Lower lobe of right lung (tissue), 2 donors: Measurements from ENCODE around the gene ARID1B. TPM values are rescaled to one million over a fixed set of nuclear protein-coding genes. Genes with fewer than 3 reads are reported as not detected.

Source experiments
- ATAC-seq, 2 donors: fragments of 200-7000 bp; cut with Tn5 transposase; one replicate each; pipeline ENCODE4 v1.9.1; 2020 to 2022; ENCODE audit warnings: mild to moderate bottlenecking in 2 of 2, moderate library complexity in 2 of 2
- DNase-seq: peaks from one replicate; pipeline ENCODE4 v3.0.0-alpha.2; 2020
- H3K27ac ChIP-seq: fragments of 200-600 bp; one replicate; pipeline ENCODE4 v1.8.0; 2022
- H3K27me3 ChIP-seq: fragments of 200-600 bp; one replicate; pipeline ENCODE4 v1.8.0; 2022; ENCODE audit warnings: low read depth
- H3K36me3 ChIP-seq: fragments of 200-600 bp; one replicate; pipeline ENCODE4 v1.8.0; 2022; ENCODE audit warnings: mild to moderate bottlenecking
- H3K4me1 ChIP-seq: fragments of 200-600 bp; one replicate; pipeline ENCODE4 v1.8.0; 2022
- H3K4me3 ChIP-seq: fragments of 200-600 bp; one replicate; pipeline ENCODE4 v1.8.0; 2022; ENCODE audit warnings: mild to moderate bottlenecking
- H3K9me3 ChIP-seq: fragments of 200-600 bp; one replicate; pipeline ENCODE4 v1.8.0; 2022
- intact Hi-C: fragments of 100-400 bp; cut with DNase I; formaldehyde crosslinking; loops from one replicate; pipeline ENCODE4 v1.11.0; 2022
- total RNA-seq: library from RNA; stranded (reverse); fragmentation: NEBNext Ultra II Directional; extraction: Animal tissue kit (Norgen Biotek cat#: 25700); gene quantifications from one replicate; pipeline ENCODE4 v1.2.1, GENCODE V29; 2021
- TF ChIP-seq, protein P1 (sequence below): fragments of 200-600 bp; IDR thresholded peaks from one replicate; pipeline ENCODE4 v1.8.0; 2022; ENCODE audit warnings: antibody characterized with exemption, mild to moderate bottlenecking
- donor health status: DM: no; HTN: yes; CAD: no; lungs with severe emphysema.

ARID1B gene
- total RNA-seq, 1 donor from 2014 or later, result 95.5 TPM

DNA sequence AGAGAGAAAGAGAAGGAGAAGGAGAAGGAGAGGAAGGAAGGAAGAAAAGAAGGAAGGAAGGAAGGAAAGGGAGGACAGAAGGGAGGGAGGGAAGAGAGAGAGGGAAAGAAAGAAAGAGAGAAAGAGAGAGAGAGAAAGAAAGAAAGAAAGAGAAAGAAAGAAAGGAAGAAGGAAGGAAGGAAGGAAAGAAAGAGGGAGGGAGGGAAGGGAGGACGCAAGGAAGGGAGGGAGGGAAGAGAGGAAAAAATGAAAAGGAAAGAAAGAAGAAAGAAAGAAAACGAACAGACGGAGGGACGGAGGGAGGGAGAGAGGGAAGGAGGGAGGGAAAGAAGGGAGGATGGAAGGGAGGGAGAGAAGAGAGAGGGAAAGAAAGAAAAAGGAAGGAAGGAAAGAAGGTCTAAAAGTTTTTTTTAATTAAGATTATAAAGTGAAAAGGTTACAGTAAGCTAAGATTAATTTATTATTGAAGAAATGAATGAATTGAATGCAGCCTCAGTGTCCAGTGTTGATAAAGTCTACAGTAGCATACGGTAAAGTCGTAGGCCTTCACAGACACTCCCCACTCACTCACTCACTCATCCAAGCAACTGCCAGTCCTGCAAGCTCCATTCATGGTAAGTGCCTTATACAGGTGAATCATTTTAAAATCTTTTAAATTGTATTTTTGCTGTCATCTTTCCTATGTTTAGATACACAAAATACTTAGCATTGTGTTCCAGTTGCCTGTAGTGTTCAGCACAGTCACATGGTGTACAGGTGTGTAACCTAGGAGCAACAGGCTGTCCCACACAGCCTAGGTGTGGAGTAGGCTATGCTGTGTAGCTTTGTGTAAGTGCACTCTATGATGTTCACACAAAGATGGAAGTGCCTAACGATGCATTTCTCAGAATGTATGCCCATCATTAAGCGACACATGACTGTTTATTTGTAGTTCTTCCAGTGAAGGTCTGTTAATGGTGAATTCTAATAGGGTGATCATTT, 20.3 kb upstream of the ARID1B start:
- TF ChIP-seq, protein P1, sequence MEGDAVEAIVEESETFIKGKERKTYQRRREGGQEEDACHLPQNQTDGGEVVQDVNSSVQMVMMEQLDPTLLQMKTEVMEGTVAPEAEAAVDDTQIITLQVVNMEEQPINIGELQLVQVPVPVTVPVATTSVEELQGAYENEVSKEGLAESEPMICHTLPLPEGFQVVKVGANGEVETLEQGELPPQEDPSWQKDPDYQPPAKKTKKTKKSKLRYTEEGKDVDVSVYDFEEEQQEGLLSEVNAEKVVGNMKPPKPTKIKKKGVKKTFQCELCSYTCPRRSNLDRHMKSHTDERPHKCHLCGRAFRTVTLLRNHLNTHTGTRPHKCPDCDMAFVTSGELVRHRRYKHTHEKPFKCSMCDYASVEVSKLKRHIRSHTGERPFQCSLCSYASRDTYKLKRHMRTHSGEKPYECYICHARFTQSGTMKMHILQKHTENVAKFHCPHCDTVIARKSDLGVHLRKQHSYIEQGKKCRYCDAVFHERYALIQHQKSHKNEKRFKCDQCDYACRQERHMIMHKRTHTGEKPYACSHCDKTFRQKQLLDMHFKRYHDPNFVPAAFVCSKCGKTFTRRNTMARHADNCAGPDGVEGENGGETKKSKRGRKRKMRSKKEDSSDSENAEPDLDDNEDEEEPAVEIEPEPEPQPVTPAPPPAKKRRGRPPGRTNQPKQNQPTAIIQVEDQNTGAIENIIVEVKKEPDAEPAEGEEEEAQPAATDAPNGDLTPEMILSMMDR, result no peak
- Histone ChIP-seq H3K9me3 (no peaks in the 10 kb centered on the region), H3K27ac (no peak overlapping the region), H3K27me3 (no peaks in the 10 kb centered on the region), H3K36me3 (no peaks in the 10 kb centered on the region), H3K4me1 (no peaks in the 10 kb centered on the region), H3K4me3 (no peak overlapping the region)
- ATAC-seq (no peak), DNase-seq (no peak)
- intact Hi-C loops, result no loop called here

DNA sequence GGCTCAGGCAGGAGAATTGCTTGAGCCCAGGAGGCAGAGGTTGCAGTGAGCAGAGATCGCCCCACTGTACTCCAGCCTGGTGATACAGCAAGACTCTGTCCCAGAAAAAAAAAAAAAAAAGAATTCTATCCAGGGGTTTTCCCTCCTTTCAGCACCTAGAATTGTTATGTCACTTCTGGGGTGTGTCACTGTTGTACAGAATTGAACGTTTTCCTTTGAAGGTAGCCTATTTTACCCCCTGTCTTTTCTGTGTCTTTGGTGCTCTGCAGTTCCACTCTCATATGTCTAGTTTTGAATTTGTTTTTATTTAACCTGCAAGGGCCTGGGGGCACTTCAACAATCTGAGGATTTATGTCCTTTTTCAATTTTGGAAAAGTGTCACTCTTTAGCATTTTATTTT, 19.3 kb upstream of the ARID1B start:
- ATAC-seq, result no peak
- no peak overlapping the region for H3K4me3 ChIP-seq

DNA sequence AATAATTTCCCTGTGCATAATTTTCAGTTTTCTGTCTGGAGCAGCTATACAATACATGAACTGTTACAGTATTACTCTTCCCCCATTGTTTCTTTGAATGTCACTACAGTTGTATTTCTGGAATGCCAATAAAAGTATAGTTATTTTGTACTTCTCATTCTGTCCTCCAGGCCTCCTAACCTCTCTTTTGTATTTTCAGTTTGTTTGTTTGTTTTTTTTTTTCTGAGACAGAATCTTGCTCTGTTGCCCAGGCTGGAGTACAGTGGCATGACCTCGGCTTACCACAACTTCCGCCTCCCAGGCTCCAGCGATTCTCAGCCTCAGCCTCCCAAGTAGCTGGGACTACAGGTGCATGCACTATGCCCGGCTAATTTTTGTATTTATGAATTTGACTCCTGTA, 16.8 kb upstream of the ARID1B start:
- no peak overlapping the region for H3K27ac ChIP-seq
- TF ChIP-seq, protein P1, result no peak
- no peaks in the 10 kb centered on the region for H3K4me1 ChIP-seq
- ATAC-seq (no peak), DNase-seq (no peak)
- H3K27me3 ChIP-seq, result no peaks in the 10 kb centered on the region
- intact Hi-C loops, result no loop called here
- no peaks in the 10 kb centered on the region for H3K36me3 ChIP-seq
- no peaks in the 10 kb centered on the region for H3K9me3 ChIP-seq
- H3K4me3 ChIP-seq, result no peak overlapping the region

More for the DNA sequence above, 19.3 kb upstream of the ARID1B start:
- no peak overlapping the region for H3K27ac ChIP-seq
- H3K9me3 ChIP-seq, result no peaks in the 10 kb centered on the region
- DNase-seq, result no peak
- H3K4me1 ChIP-seq, result no peaks in the 10 kb centered on the region
- H3K27me3 ChIP-seq, result no peaks in the 10 kb centered on the region
- H3K36me3 ChIP-seq, result no peaks in the 10 kb centered on the region
- TF ChIP-seq, protein P1, result no peak
- intact Hi-C loops, result no loop called here

DNA sequence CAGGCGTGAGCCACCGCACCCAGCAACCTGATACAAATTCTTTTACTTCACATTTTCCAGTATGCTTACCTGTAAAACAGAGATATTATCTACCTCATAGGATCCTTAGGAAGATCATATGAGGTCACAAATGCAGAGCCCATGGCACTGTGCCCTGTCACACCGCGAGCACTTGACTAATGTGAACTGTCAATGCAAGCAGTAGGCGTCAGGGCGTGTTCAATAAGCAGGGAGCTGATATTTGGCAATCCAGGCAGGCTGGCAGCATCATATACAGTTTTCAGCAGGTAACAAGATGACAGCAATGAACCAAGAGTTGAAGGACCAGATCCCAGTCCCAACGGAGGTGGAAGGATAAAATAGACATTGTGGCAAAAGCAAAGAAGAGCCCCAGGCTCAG, 14.6 kb upstream of the ARID1B start:
- intact Hi-C loops, result no loop called here
- H3K27ac ChIP-seq, result no peak overlapping the region
- ATAC-seq, result no peak

DNA sequence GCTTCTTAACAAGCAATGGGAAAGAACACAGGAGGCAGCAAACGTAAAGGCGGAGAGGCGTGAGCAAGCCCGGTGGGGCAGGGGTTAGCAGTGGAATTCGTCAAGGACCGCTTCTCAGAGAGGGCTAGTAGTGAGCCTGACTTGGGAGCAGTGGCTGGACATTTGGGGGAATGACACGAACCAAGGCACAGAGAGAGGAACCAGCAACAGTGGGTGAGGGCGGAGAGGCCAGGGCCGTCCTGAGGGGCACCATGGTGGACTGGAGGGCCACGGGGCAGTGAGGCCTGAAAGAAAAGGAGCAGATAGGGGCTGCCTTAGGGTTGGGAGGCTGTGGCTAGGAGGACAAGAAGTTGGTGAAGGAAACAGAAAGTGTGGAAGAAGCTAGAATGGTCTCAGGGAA, 12.1 kb upstream of the ARID1B start:
- no peak overlapping the region for H3K4me3 ChIP-seq
- H3K36me3 ChIP-seq, result no peaks in the 10 kb centered on the region
- intact Hi-C loops, result no loop called here
- TF ChIP-seq, protein P1, result no peak
- DNase-seq (no peak), ATAC-seq (no peak)
- no peaks in the 10 kb centered on the region for H3K4me1 ChIP-seq
- no peaks in the 10 kb centered on the region for H3K9me3 ChIP-seq
- H3K27me3 ChIP-seq, result no peaks in the 10 kb centered on the region
- no peak overlapping the region for H3K27ac ChIP-seq

More for the DNA sequence above, 14.6 kb upstream of the ARID1B start:
- no peaks in the 10 kb centered on the region for H3K27me3 ChIP-seq
- H3K36me3 ChIP-seq, result no peaks in the 10 kb centered on the region
- TF ChIP-seq, protein P1, result no peak
- no peak overlapping the region for H3K4me3 ChIP-seq
- H3K9me3 ChIP-seq, result no peaks in the 10 kb centered on the region
- no peaks in the 10 kb centered on the region for H3K4me1 ChIP-seq
- DNase-seq, result no peak
